PFSK-1 (cell line): ENCODE measurements around the gene QRFPR.

Source experiments
- FOXP2 ChIP-seq: optimal IDR thresholded peaks from 2 replicates; pipeline ENCODE3; 2011; ENCODE audit warnings: borderline replicate concordance, control low read depth, inconsistent platforms; ENCODE audit not compliant: insufficient read depth; ENCODE audit errors: extremely low read length, extremely low read depth
- POLR2AphosphoS5 ChIP-seq: IDR thresholded peaks from 2 replicates; pipeline ENCODE4 v1.6.1; 2012; ENCODE audit warnings: low read depth, mild to moderate bottlenecking, control low read depth, low read length, moderate library complexity
- REST ChIP-seq, 2 experiments: IDR thresholded peaks; 2 replicates each; pipeline versions ENCODE4 v1.6.1 to v1.8.0; 2011 to 2012; ENCODE audit warnings: low read depth in 2 of 2, low read length in 2 of 2, control low read depth in 1 of 2, inconsistent platforms in 1 of 2, mild to moderate bottlenecking in 1 of 2, moderate library complexity in 1 of 2; ENCODE audit not compliant: insufficient read depth in 1 of 2
- SIN3A ChIP-seq: IDR thresholded peaks from 2 replicates; pipeline ENCODE4 v1.6.1; 2012; ENCODE audit warnings: mild to moderate bottlenecking, low read length, moderate library complexity, borderline replicate concordance; ENCODE audit not compliant: insufficient read depth
- TAF1 ChIP-seq: IDR thresholded peaks from 2 replicates; pipeline ENCODE4 v1.6.1; 2012; ENCODE audit warnings: low read length, control low read depth, borderline replicate concordance; ENCODE audit not compliant: insufficient read depth

- no peak for TF ChIP-seq POLR2AphosphoS5
- TF ChIP-seq REST (IDR thresholded peaks at IDR 0.05; ENCODE audit: insufficient read depth in 1 of 2, low read depth in 2 of 2, low read length in 2 of 2) = no peak
- no peak for TF ChIP-seq TAF1
- TF ChIP-seq SIN3A = no peak
- TF ChIP-seq FOXP2 = no peak
These were observed 22.3 kb downstream of the QRFPR start for GRCh38 chr4:121358473-121358872.
